Spleen (tissue), 11 donors: Measurements from ENCODE around the gene CPNE9. TPM values are rescaled to one million over a fixed set of nuclear protein-coding genes. Genes with fewer than 3 reads are reported as not detected.

ENCODE experiments used
- DNase-seq: peaks from one replicate; pipeline ENCODE4 v3.0.0-alpha.2; 2020
- H3K27ac ChIP-seq, 8 donors: fragments of 200-600 bp; sonication (generic) in 7 of 8; 1 replicate in 4 of 8; 2 replicates in 4 of 8; pipeline versions ENCODE4 v1.5.0 to v1.8.0; 2016 to 2021; ENCODE audit warnings: inconsistent platforms in 4 of 8, mild to moderate bottlenecking in 4 of 8, moderate library complexity in 1 of 8
- H3K27me3 ChIP-seq, 7 donors: fragments of 200-600 bp; sonication (generic) in 6 of 7; replicated peaks in 1 of 7; 1 replicate in 4 of 7; 2 replicates in 3 of 7; pipeline versions ENCODE4 v1.5.0 to v1.8.0; 2016 to 2021; ENCODE audit warnings: inconsistent platforms in 3 of 7, mild to moderate bottlenecking in 1 of 7
- H3K36me3 ChIP-seq, 6 donors: fragments of 200-600 bp; sonication (generic) in 5 of 6; 1 replicate in 4 of 6; 2 replicates in 2 of 6; pipeline versions ENCODE4 v1.5.0 to v1.8.0; 2016 to 2021; ENCODE audit warnings: inconsistent platforms in 2 of 6
- H3K4me1 ChIP-seq, 6 donors: fragments of 200-600 bp; sonication (generic) in 5 of 6; 1 replicate in 3 of 6; 2 replicates in 3 of 6; pipeline versions ENCODE4 v1.5.0 to v1.8.0; 2016 to 2021; ENCODE audit warnings: inconsistent platforms in 3 of 6
- H3K4me3 ChIP-seq, 8 donors: fragments of 200-600 bp; sonication (generic) in 7 of 8; 1 replicate in 4 of 8; 2 replicates in 4 of 8; pipeline versions ENCODE4 v1.5.0 to v1.8.0; 2016 to 2021; ENCODE audit warnings: inconsistent platforms in 4 of 8, mild to moderate bottlenecking in 4 of 8, moderate library complexity in 2 of 8
- H3K9me3 ChIP-seq, 8 donors: fragments of 200-600 bp; sonication (generic) in 7 of 8; 1 replicate in 4 of 8; 2 replicates in 4 of 8; pipeline versions ENCODE4 v1.5.0 to v1.8.0; 2016 to 2021; ENCODE audit warnings: inconsistent platforms in 4 of 8
- POLR2A ChIP-seq, 3 donors: fragments of 450-650 bp; IDR thresholded peaks; one replicate each; pipeline ENCODE4 v1.5.1; 2017; ENCODE audit warnings: antibody characterized with exemption in 3 of 3, mild to moderate bottlenecking in 1 of 3
- POLR2AphosphoS5 ChIP-seq, 3 donors: sonication (generic); formaldehyde crosslinking; IDR thresholded peaks; one replicate each; pipeline ENCODE4 v1.5.1; 2017; ENCODE audit warnings: antibody characterized with exemption in 3 of 3
- WGBS, 5 donors: extraction: QIAGEN DNeasy Blood & Tissue Kit in 3 of 5; methylation state at CpG; one replicate each; pipeline versions ENCODE4 v1.1.5 to v1.1.7; 2013 to 2018; 5-methylcytosine and 5-hydroxymethylcytosine counted together
- intact Hi-C: fragments of 100-400 bp; cut with DNase I; formaldehyde crosslinking; loops from one replicate; pipeline ENCODE4 v1.15.0; 2023; ENCODE audit warnings: low total_unique reads
- polyA plus RNA-seq, 3 donors: library from polyadenylated mRNA; stranded (reverse); fragments of 200-250 nt; gene quantifications; one replicate each; pipeline ENCODE4 v1.2.1, GENCODE V29; 2013
- total RNA-seq, 7 donors: library from RNA; depleted of rRNA in 3 of 7; stranded (reverse); fragments of >200 nt in 3 of 7; fragmentation: NEBNext Ultra II Directional in 4 of 7; extraction: Animal tissue kit (Norgen Biotek cat#: 25700) in 4 of 7; gene quantifications; one replicate each; pipeline versions ENCODE4 v1.1.0 to v1.2.1, GENCODE V29; 2016 to 2021
- TF ChIP-seq, protein P1 (sequence below), 11 experiments: fragments of 200-600 bp in 7 of 11; fragments of 450-650 bp in 4 of 11; sonication (generic) in 4 of 11; IDR thresholded peaks in 8 of 11; conservative IDR thresholded peaks in 3 of 11; 1 replicate in 7 of 11; 2 replicates in 4 of 11; pipeline versions ENCODE4 v1.4.0 to v1.8.0; 2016 to 2021; ENCODE audit warnings: antibody characterized with exemption in 11 of 11, inconsistent platforms in 4 of 11, mild to moderate bottlenecking in 1 of 11
- donor health status: healthy with polysubstance abuse.
- donor health status: DM: no; HTN: no; CAD: no; lungs with moderate emphysema.
- donor health status: DM: no; HTN: no; CAD: no.
- donor health status: Bipolar disorder and iron deficiency.
- donor health status: healthy.
- donor health status: DM: no; HTN: no; CAD: no.
- donor health status: DM: yes; HTN: yes; CAD: no.

Gene CPNE9
- total and polyA plus RNA-seq, 10 donors = 0.15 to 0.63 (median 0.20) TPM; not detected in 6

DNA sequence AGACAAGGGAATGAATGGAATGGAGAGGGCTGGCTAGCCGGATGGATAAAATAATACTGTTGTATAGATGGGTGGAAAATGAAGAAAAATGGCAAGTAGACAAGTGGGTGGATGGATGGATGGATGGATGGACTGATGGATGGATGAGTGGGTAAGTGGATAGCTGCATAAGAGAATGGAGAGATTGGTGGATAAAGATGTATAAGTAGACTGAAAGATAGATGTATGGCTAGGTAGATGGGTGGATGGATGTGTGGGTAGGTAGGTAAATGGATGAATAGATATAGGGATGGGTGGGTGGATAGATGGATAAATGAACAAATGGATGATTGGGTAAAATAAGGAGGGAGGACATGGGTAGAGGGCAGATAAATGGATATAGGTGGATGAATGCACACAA, 13.9 kb downstream of the CPNE9 start:
- Histone ChIP-seq H3K9me3 (no peaks in the 10 kb centered on the region), H3K4me3 (no peak overlapping the region), H3K4me1 (peaks cover 0 to 30% (median 5%) of the 10 kb centered on the region in 6 donors), H3K27ac (no peak overlapping the region), H3K27me3 (peaks cover 0 to 5% (median 0%) of the 10 kb centered on the region in 7 donors), H3K36me3 (no peaks in the 10 kb centered on the region)
- 89 to 96% (median 92%) methylated on average over 1 of the region's 1 CpG for WGBS, 5 donors
- intact Hi-C loops = no loop called here
- no peak for DNase-seq
- TF ChIP-seq POLR2A (IDR thresholded peaks at IDR 0.05) = no peak
- TF ChIP-seq, protein P1, sequence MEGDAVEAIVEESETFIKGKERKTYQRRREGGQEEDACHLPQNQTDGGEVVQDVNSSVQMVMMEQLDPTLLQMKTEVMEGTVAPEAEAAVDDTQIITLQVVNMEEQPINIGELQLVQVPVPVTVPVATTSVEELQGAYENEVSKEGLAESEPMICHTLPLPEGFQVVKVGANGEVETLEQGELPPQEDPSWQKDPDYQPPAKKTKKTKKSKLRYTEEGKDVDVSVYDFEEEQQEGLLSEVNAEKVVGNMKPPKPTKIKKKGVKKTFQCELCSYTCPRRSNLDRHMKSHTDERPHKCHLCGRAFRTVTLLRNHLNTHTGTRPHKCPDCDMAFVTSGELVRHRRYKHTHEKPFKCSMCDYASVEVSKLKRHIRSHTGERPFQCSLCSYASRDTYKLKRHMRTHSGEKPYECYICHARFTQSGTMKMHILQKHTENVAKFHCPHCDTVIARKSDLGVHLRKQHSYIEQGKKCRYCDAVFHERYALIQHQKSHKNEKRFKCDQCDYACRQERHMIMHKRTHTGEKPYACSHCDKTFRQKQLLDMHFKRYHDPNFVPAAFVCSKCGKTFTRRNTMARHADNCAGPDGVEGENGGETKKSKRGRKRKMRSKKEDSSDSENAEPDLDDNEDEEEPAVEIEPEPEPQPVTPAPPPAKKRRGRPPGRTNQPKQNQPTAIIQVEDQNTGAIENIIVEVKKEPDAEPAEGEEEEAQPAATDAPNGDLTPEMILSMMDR (IDR thresholded peaks at IDR 0.05 in 8 of 11, conservative IDR thresholded peaks at IDR 0.05 in 3 of 11) = no peak
- TF ChIP-seq POLR2AphosphoS5 (IDR thresholded peaks at IDR 0.05) = no peak

DNA sequence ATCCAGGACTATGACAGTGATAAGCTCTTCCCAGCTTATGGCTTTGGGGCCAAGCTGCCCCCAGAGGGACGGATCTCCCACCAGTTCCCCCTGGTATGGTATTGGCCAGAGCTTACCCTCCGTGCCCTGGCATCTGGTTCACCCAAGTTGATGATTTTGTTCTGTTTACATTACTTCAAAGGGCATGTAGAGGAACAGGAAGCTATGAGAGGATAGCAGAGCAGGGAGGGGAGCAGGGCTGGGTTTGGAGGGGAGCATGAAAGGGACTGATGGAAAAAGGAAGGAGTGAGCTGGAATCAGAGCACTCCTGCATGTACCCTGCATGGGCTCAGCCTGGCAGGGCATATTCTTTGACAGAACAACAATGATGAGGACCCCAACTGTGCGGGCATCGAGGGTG, 14.5 kb downstream of the CPNE9 start:
- Histone ChIP-seq H3K4me3 (no peak overlapping the region), H3K27ac (no peak overlapping the region), H3K4me1 (peaks cover 0 to 30% (median 5%) of the 10 kb centered on the region in 6 donors), H3K36me3 (no peaks in the 10 kb centered on the region), H3K9me3 (no peaks in the 10 kb centered on the region), H3K27me3 (no peaks in the 10 kb centered on the region)
- WGBS, 5 donors = 65 to 78% (median 70%) methylated on average over 4 of the region's 4 CpGs
- intact Hi-C loops = no loop called here
- no peak for DNase-seq
- TF ChIP-seq POLR2AphosphoS5 (IDR thresholded peaks at IDR 0.05) = no peak
- no peak for TF ChIP-seq POLR2A (IDR thresholded peaks at IDR 0.05)
- TF ChIP-seq, protein P1 (IDR thresholded peaks at IDR 0.05 in 8 of 11, conservative IDR thresholded peaks at IDR 0.05 in 3 of 11) = no peak

DNA sequence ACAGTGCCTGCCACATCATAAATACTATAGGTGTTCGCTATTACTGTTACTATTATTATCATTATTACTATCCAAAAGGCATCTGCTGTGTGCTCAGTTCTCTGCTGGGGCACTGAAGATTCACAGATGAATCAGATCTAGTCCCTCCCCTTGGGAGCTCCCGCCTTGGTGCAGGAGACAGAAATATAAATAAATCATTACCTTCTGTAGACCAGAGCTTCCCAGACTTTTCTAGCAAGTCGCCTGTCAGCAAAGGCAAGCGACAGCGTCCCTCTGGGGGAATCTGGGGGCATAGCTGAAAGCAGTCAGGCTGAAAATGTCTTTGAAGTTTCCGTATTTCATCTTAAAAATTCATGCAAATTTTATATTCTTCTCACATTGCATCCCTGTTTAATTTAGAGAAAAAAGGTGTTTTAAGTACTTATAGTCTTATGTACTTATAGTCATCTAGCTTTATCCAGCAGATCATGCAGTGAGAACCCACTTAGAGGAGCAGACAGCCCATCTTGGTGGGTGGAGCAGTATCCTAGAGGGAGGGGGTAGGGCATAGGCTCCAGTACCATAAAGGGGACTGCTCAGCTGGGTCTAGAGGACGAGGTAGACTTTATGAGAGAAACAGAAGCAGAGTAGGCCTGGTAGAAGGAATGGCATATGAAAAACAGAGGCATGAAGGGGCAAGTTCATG, 17.5 kb downstream of the CPNE9 start:
- Histone ChIP-seq H3K9me3 (no peaks in the 10 kb centered on the region), H3K4me3 (no peak overlapping the region), H3K27me3 (no peaks in the 10 kb centered on the region), H3K4me1 (peaks cover 0 to 18% (median 2%) of the 10 kb centered on the region in 6 donors), H3K27ac (no peak overlapping the region), H3K36me3 (no peaks in the 10 kb centered on the region)
- 46 to 60% (median 55%) methylated on average over 7 of the region's 7 CpGs for WGBS, 5 donors
- no peak for DNase-seq
- intact Hi-C loops = no loop called here
- no peak for TF ChIP-seq POLR2AphosphoS5 (IDR thresholded peaks at IDR 0.05)

DNA sequence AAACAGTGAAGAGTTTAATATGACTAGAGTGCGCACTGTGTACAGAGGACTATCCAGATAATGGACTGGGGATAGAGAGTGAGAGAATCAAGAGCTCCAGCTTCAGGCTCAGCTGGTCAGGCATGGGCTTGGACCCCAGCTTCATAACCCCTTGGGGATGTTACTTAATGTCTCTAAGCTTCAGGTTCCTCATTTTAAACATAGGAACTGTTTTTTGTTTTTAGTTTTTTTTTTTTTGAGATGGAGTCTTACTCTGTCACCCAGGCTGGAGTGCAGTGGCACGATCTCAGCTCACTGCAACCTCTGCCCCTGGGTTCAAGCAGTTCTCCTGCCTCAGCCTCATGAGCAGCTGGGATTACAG, 18.0 kb downstream of the CPNE9 start:
- Histone ChIP-seq H3K36me3 (no peaks in the 10 kb centered on the region), H3K9me3 (no peaks in the 10 kb centered on the region), H3K4me3 (no peak overlapping the region), H3K27me3 (no peaks in the 10 kb centered on the region), H3K4me1 (peaks cover 0 to 16% (median 3%) of the 10 kb centered on the region in 6 donors), H3K27ac (no peak overlapping the region)
- intact Hi-C loops = no loop called here
- TF ChIP-seq POLR2A (IDR thresholded peaks at IDR 0.05) (no peak), POLR2AphosphoS5 (IDR thresholded peaks at IDR 0.05) (no peak)
- TF ChIP-seq, protein P1 (IDR thresholded peaks at IDR 0.05 in 8 of 11, conservative IDR thresholded peaks at IDR 0.05 in 3 of 11) = no peak
- DNase-seq = no peak
- WGBS, 5 donors = 49 to 79% (median 60%) methylated on average over 2 of the region's 2 CpGs
